Smooth muscle cell (in vitro differentiated cells): ENCODE results near the gene CADM2. TPM values are rescaled to one million over a fixed set of nuclear protein-coding genes. Genes with fewer than 3 reads are reported as not detected.

ENCODE experiments used
- DNase-seq: peaks from one replicate; lab custom pipeline; 2025; ENCODE audit not compliant: unreplicated experiment; lab: John Stamatoyannopoulos, UW
- H2AFZ ChIP-seq: fragments of 200-600 bp; sonication (generic); 2 replicates; pipeline ENCODE4 v1.6.0; 2016; ENCODE audit warnings: antibody characterized with exemption, low read depth, mild to moderate bottlenecking
- H3F3A ChIP-seq: fragments of 200-600 bp; sonication (generic); 2 replicates; pipeline ENCODE4 v1.6.0; 2017; ENCODE audit warnings: antibody characterized with exemption, low read depth
- H3K27ac ChIP-seq: fragments of 200-600 bp; sonication (generic); 2 replicates; pipeline ENCODE4 v1.5.1; 2016; ENCODE audit warnings: low read depth, mild to moderate bottlenecking
- H3K27me3 ChIP-seq: fragments of 200-600 bp; sonication (generic); 2 replicates; pipeline ENCODE4 v1.6.1; 2016; ENCODE audit warnings: low read depth, mild to moderate bottlenecking
- H3K36me3 ChIP-seq: fragments of 200-600 bp; sonication (generic); 2 replicates; pipeline ENCODE4 v1.5.1; 2016; ENCODE audit warnings: low read depth
- H3K4me1 ChIP-seq: fragments of 200-600 bp; sonication (generic); 2 replicates; pipeline ENCODE4 v1.5.1; 2016; ENCODE audit warnings: low read depth
- H3K4me2 ChIP-seq: fragments of 200-600 bp; sonication (generic); 2 replicates; pipeline ENCODE4 v1.6.0; 2016; ENCODE audit warnings: mild to moderate bottlenecking
- H3K4me3 ChIP-seq: fragments of 200-600 bp; sonication (generic); 2 replicates; pipeline ENCODE4 v1.5.1; 2016; ENCODE audit warnings: mild to moderate bottlenecking
- H3K79me2 ChIP-seq: fragments of 200-600 bp; sonication (generic); 2 replicates; pipeline ENCODE4 v1.6.0; 2016; ENCODE audit warnings: low read depth, mild to moderate bottlenecking
- H3K9ac ChIP-seq: fragments of 200-600 bp; sonication (generic); 2 replicates; pipeline ENCODE4 v1.6.0; 2016; ENCODE audit warnings: low read depth
- H3K9me3 ChIP-seq: fragments of 200-600 bp; sonication (generic); replicated peaks from 2 replicates; pipeline ENCODE4 v1.5.1; 2016; ENCODE audit warnings: low read depth
- H4K20me1 ChIP-seq: fragments of 200-600 bp; sonication (generic); 2 replicates; pipeline ENCODE4 v1.6.0; 2016; ENCODE audit warnings: low read depth
- WGBS: methylation state at CpG from one replicate; pipeline ENCODE4 v1.1.7; 2016; ENCODE audit warnings: low lambda C conversion rate; 5-methylcytosine and 5-hydroxymethylcytosine counted together
- polyA plus RNA-seq: library from polyadenylated mRNA; unstranded; fragments of >200 nt; fragmentation: Nextera tagmentation; extraction: Ambion mirVana; gene quantifications from 2 replicates; pipeline ENCODE4 v1.2.1, GENCODE V29; 2016
- total RNA-seq: library from RNA; depleted of rRNA; stranded (reverse); fragments of >200 nt; gene quantifications from 2 replicates; pipeline ENCODE4 v1.2.3, GENCODE V29; 2014
- TF ChIP-seq, protein P1 (sequence below): fragments of 200-600 bp; sonication (generic); IDR thresholded peaks from 2 replicates; pipeline ENCODE4 v1.5.1; 2017; ENCODE audit warnings: borderline replicate concordance, mild to moderate bottlenecking, antibody characterized with exemption; ENCODE audit not compliant: insufficient read depth, poor library complexity, severe bottlenecking

CADM2 gene
- total and polyA plus RNA-seq, 2 experiments from 2014 or later, result 0.13 TPM; not detected in 1

DNA sequence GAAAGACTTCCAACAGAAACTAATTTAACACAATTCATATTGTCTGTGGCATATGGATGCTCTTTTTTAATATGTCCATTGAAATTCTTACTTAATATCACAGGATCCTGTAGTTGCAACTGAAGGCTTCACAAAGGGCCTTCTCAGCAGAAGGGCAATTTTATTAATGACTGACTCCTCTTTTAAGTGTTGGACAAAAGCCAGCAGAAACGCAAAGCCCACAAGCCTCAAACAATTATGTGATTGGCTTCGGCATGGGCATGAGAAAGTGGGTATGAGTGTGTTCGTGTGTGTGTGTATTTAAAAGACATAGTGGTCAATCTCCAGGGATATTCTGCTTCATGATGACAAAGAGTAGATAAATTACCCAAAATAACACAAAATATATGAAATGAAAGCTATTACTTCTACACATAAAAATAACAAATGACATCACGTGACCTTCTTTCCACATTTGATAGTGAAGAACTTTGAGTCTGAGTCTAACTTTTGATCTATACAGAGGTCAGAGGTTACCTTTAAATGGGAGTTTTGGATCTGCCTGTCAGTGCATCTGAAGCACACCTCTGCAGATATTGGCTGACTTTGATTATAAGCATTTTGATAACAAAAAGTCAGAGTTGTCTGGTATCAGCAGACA, 496.9 kb downstream of the CADM2 start:
- no peak for DNase-seq
- Histone ChIP-seq H3K79me2 (no peaks in the 10 kb centered on the region), H3K9me3 (no peaks in the 10 kb centered on the region), H3K4me2 (no peak overlapping the region), H3K27me3 (no peaks in the 10 kb centered on the region), H4K20me1 (no peaks in the 10 kb centered on the region), H3K4me1 (no peaks in the 10 kb centered on the region), H3K4me3 (no peak overlapping the region), H3K36me3 (no peaks in the 10 kb centered on the region), H3F3A (no peaks in the 10 kb centered on the region), H3K9ac (no peak overlapping the region), H2AFZ (no peak overlapping the region), H3K27ac (no peak overlapping the region)
- TF ChIP-seq, protein P1, sequence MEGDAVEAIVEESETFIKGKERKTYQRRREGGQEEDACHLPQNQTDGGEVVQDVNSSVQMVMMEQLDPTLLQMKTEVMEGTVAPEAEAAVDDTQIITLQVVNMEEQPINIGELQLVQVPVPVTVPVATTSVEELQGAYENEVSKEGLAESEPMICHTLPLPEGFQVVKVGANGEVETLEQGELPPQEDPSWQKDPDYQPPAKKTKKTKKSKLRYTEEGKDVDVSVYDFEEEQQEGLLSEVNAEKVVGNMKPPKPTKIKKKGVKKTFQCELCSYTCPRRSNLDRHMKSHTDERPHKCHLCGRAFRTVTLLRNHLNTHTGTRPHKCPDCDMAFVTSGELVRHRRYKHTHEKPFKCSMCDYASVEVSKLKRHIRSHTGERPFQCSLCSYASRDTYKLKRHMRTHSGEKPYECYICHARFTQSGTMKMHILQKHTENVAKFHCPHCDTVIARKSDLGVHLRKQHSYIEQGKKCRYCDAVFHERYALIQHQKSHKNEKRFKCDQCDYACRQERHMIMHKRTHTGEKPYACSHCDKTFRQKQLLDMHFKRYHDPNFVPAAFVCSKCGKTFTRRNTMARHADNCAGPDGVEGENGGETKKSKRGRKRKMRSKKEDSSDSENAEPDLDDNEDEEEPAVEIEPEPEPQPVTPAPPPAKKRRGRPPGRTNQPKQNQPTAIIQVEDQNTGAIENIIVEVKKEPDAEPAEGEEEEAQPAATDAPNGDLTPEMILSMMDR, result no peak
- WGBS, result 78% methylated on average over 4 of the region's 4 CpGs

DNA sequence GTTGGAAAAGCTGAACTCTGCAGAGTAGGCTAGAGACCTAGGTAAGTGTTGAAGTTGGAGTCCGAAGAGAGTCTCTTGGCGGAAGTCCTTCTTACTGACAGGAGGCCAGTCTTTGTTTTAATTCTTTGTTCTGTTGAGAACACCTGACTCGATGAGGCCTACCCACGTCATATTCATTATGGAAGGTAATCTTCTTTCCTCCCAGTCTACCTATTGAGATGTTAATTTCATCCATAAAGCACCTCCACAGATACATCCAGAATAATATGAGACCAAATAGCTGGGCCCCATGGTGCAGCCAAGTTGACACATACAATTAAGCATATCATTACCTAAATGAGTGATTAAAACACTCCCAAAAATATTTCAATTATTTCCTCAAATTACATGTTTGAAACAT, 515.5 kb downstream of the CADM2 start:
- 89% methylated on average over 4 of the region's 4 CpGs for WGBS
- Histone ChIP-seq H3K4me1 (no peaks in the 10 kb centered on the region), H3K4me3 (no peak overlapping the region), H2AFZ (no peak overlapping the region), H3K27me3 (no peaks in the 10 kb centered on the region), H4K20me1 (no peaks in the 10 kb centered on the region), H3K9ac (no peak overlapping the region), H3K4me2 (no peak overlapping the region), H3K9me3 (no peaks in the 10 kb centered on the region), H3K27ac (no peak overlapping the region), H3K36me3 (no peaks in the 10 kb centered on the region), H3K79me2 (no peaks in the 10 kb centered on the region), H3F3A (no peaks in the 10 kb centered on the region)
- TF ChIP-seq, protein P1, result no peak
- DNase-seq, result no peak

DNA sequence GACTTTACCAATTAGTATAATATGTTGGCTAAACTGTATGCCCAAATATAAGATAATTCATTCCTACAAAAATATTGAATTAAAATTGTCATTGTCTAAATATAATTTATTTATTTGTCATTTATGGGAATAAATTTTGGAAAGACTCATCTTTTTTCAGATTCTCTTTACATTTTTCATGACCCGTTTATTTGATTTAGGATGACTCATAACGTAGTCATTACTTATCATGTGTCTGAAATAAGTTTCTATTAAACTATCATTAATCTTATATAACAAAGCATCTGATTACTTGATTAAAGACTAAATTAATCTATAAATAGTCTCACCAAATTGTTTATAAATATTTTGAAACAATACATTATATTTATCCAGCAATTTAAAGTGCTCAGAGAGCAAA, 516.6 kb downstream of the CADM2 start:
- no peaks in the 10 kb centered on the region for H3K36me3 ChIP-seq
- no peaks in the 10 kb centered on the region for H3K79me2 ChIP-seq
- no peak overlapping the region for H3K4me3 ChIP-seq
- H3K27ac ChIP-seq, result no peak overlapping the region
- no peaks in the 10 kb centered on the region for H3K9me3 ChIP-seq
- no peak overlapping the region for H3K4me2 ChIP-seq
- no peaks in the 10 kb centered on the region for H3F3A ChIP-seq
- H2AFZ ChIP-seq, result no peak overlapping the region
- no peaks in the 10 kb centered on the region for H4K20me1 ChIP-seq
- no peaks in the 10 kb centered on the region for H3K27me3 ChIP-seq
- H3K4me1 ChIP-seq, result no peaks in the 10 kb centered on the region
- no peak overlapping the region for H3K9ac ChIP-seq
- no peak for DNase-seq
- 81% methylated on average over 2 of the region's 2 CpGs for WGBS
- TF ChIP-seq, protein P1, result no peak

DNA sequence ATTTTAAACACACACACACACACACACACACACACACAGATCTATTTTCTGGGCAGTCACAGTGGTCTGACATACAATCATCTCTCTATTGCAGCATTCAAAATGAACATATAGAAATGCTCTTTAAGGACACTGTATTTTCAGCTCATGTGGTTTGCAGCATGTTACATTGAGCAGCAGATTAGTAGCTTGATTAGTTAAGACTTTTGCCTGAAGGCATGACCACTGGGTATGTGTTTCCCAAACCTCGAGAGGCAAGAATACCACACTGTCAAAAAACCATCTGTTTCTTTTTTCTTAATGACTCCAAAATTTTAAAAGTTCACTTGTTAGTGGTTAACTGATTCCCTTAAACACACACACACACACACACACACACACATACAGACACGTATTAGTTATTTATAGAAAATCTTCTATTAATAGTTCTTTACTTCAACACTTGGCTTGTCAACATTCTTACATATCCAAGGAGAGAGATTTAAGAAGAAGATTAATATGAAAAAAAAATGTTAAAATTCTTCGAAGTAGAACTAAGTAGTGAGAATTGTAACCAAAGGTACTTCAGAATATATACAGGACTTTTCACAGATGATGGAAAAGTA, 518.2 kb downstream of the CADM2 start:
- no peaks in the 10 kb centered on the region for H3K4me1 ChIP-seq
- H3K79me2 ChIP-seq, result no peaks in the 10 kb centered on the region
- H4K20me1 ChIP-seq, result no peaks in the 10 kb centered on the region
- no peak overlapping the region for H3K9ac ChIP-seq
- H2AFZ ChIP-seq, result no peak overlapping the region
- no peak overlapping the region for H3K4me3 ChIP-seq
- no peak overlapping the region for H3K27ac ChIP-seq
- H3F3A ChIP-seq, result no peaks in the 10 kb centered on the region
- no peaks in the 10 kb centered on the region for H3K36me3 ChIP-seq
- 62% methylated on average over 3 of the region's 3 CpGs for WGBS
- H3K9me3 ChIP-seq, result no peaks in the 10 kb centered on the region
- DNase-seq, result no peak
- no peaks in the 10 kb centered on the region for H3K27me3 ChIP-seq
- TF ChIP-seq, protein P1, result no peak
- no peak overlapping the region for H3K4me2 ChIP-seq
